ENCODE data around the gene PTPRN2.

PTPRN2 gene

GRCh38 chr7:157516311-157516710, 1071.3 kb downstream of the PTPRN2 start:
- no peak for FAIRE-seq
- no peak for DNase-seq (ENCODE audit: insufficient read length, low spot score)
- TF ChIP-seq, protein P1, sequence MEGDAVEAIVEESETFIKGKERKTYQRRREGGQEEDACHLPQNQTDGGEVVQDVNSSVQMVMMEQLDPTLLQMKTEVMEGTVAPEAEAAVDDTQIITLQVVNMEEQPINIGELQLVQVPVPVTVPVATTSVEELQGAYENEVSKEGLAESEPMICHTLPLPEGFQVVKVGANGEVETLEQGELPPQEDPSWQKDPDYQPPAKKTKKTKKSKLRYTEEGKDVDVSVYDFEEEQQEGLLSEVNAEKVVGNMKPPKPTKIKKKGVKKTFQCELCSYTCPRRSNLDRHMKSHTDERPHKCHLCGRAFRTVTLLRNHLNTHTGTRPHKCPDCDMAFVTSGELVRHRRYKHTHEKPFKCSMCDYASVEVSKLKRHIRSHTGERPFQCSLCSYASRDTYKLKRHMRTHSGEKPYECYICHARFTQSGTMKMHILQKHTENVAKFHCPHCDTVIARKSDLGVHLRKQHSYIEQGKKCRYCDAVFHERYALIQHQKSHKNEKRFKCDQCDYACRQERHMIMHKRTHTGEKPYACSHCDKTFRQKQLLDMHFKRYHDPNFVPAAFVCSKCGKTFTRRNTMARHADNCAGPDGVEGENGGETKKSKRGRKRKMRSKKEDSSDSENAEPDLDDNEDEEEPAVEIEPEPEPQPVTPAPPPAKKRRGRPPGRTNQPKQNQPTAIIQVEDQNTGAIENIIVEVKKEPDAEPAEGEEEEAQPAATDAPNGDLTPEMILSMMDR (IDR thresholded peaks at IDR 0.05; ENCODE audit: insufficient read depth, missing control alignments): no peak

GRCh38 chr7:157515342-157516041, 1072.1 kb downstream of the PTPRN2 start:
- no peak for FAIRE-seq
- no peak for DNase-seq (ENCODE audit: insufficient read length, low spot score)
- TF ChIP-seq, protein P1 (IDR thresholded peaks at IDR 0.05; ENCODE audit: insufficient read depth, missing control alignments): no peak

DNA sequence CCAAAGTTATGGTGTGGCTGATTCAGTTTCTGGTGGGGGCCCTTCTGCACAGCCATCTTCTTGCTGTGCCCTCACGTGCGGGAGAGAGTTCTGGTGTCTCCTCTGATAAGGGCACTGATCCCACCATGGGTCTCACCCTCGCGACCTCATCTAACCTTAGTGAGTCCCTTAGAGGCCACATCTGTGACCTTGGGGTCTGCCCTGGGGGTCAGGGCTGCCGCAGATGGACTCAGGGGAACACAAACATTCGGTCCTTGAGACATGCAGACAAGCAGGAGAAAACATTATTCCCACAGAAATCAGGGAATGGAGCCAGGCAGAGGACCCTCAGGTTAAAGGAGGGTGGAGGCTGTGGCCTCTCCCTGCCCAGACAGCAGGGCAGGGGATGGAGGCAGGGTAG, 1072.9 kb downstream of the PTPRN2 start:
- FAIRE-seq (no peak), DNase-seq (ENCODE audit: insufficient read length, low spot score) (no peak)
- TF ChIP-seq, protein P1 (IDR thresholded peaks at IDR 0.05; ENCODE audit: insufficient read depth, missing control alignments): no peak

- TF ChIP-seq, protein P1 (IDR thresholded peaks at IDR 0.05; ENCODE audit: insufficient read depth, missing control alignments): no peak
- DNase-seq (ENCODE audit: insufficient read length, low spot score) (no peak), FAIRE-seq (no peak)
These were observed 1073.3 kb downstream of the PTPRN2 start for GRCh38 chr7:157514306-157514705.

- FAIRE-seq (no peak), DNase-seq (ENCODE audit: insufficient read length, low spot score) (no peak)
- TF ChIP-seq, protein P1 (IDR thresholded peaks at IDR 0.05; ENCODE audit: insufficient read depth, missing control alignments): no peak
These were observed 1073.9 kb downstream of the PTPRN2 start for GRCh38 chr7:157513682-157514081.

DNA sequence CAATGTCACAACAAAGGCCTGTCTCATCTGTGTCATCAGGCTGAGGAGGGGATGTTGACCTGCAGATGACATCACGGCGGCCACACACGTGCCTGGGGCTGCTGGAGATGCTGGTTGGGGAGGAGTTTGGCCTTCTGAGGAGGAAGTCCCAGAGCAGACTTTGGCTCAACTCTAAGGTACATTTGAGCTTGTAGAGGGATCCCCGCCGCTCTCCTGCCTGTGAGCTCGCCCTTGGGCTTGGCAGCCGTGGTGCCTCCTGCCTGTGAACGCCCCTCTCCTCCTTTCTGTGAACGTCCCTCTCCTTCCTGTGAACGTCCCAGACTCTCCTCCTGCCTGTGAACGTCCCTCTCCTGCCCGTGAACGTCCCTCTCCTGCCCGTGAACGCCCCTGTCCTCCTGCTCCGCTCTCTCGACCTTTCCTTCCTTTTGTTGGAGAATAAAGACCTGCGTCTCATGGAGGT, 1074.4 kb downstream of the PTPRN2 start:
- DNase-seq (ENCODE audit: insufficient read length, low spot score) (no peak), FAIRE-seq (no peak)
- TF ChIP-seq, protein P1 (IDR thresholded peaks at IDR 0.05; ENCODE audit: insufficient read depth, missing control alignments): no peak

GRCh38 chr7:157509226-157509625, 1078.4 kb downstream of the PTPRN2 start:
- DNase-seq (ENCODE audit: insufficient read length, low spot score) (no peak), FAIRE-seq (no peak)
- TF ChIP-seq, protein P1 (IDR thresholded peaks at IDR 0.05; ENCODE audit: insufficient read depth, missing control alignments): no peak
